Testis (tissue), 2 donors: Measurements from ENCODE around the gene GRIK4.

Source experiments
- CTCF ChIP-seq, 3 experiments: fragments of 450-650 bp in 2 of 3; fragments of 200-600 bp in 1 of 3; sonication (generic) in 1 of 3; IDR thresholded peaks; one replicate each; pipeline ENCODE4 v1.5.1; 2016 to 2019; ENCODE audit warnings: antibody characterized with exemption in 3 of 3, mild to moderate bottlenecking in 2 of 3, moderate library complexity in 1 of 3
- POLR2A ChIP-seq: fragments of 450-650 bp; IDR thresholded peaks from one replicate; pipeline ENCODE4 v1.6.1; 2017; ENCODE audit warnings: antibody characterized with exemption, mild to moderate bottlenecking, moderate library complexity

GRCh38 chr11:120859552-120860295, 348.2 kb downstream of the GRIK4 start:
- TF ChIP-seq CTCF (IDR thresholded peaks at IDR 0.05) (no peak), POLR2A (no peak)
